ENCODE results near the gene AGFG1. TPM values are rescaled to one million over a fixed set of nuclear protein-coding genes. Genes with fewer than 3 reads are reported as not detected.

AGFG1 gene
- polyA plus RNA-seq, 3 donors = 63.1 to 79.2 (median 73.4) TPM

Other genes with a start within 250 kb of the AGFG1 start
- 100 to 1,000 TPM; 124 to 142 (median 137) TPM for gene MFF, start 146.9 kb upstream of the AGFG1 start, polyA plus RNA-seq (ENCODE audit: insufficient read length in 3 of 3)
- gene TM4SF20, start 92.8 kb upstream of the AGFG1 start, polyA plus RNA-seq (ENCODE audit: insufficient read length in 3 of 3) = under 1 TPM; 0.06 to 0.38 (median 0.11) TPM
- gene SCYGR1, start 84.2 kb upstream of the AGFG1 start, polyA plus RNA-seq (ENCODE audit: insufficient read length in 3 of 3) = not detected
- gene SCYGR2, start 126.7 kb downstream of the AGFG1 start, polyA plus RNA-seq (ENCODE audit: insufficient read length in 3 of 3) = not detected
- gene SCYGR3, start 142.7 kb downstream of the AGFG1 start, polyA plus RNA-seq (ENCODE audit: insufficient read length in 3 of 3) = not detected
- gene SCYGR4, start 145.3 kb downstream of the AGFG1 start, polyA plus RNA-seq (ENCODE audit: insufficient read length in 3 of 3) = not detected
- gene SCYGR5, start 194.6 kb downstream of the AGFG1 start, polyA plus RNA-seq (ENCODE audit: insufficient read length in 3 of 3) = not detected
- 10 to 100 TPM in 2 of 3 donors, 1 to 10 TPM in 1; 6.7 to 15.8 (median 10.1) TPM for gene SLC19A3, start 245.9 kb downstream of the AGFG1 start, polyA plus RNA-seq (ENCODE audit: insufficient read length in 3 of 3)

All from renal cortex interstitium (tissue), 3 donors.